Parathyroid adenoma (tissue), 2 donors: ENCODE results near the gene IL1RAPL1.

Experiments used
- H2AFZ ChIP-seq: fragments of 300-600 bp; sonication (generic); one replicate; pipeline ENCODE4 v1.7.0; 2017; ENCODE audit warnings: antibody characterized with exemption, mild to moderate bottlenecking
- H3K27ac ChIP-seq: fragments of 300-600 bp; sonication (generic); one replicate; pipeline ENCODE4 v1.7.0; 2017
- H3K27me3 ChIP-seq: fragments of 300-600 bp; sonication (generic); one replicate; pipeline ENCODE4 v1.7.0; 2017; ENCODE audit warnings: low read length; ENCODE audit not compliant: control insufficient read depth, insufficient read depth
- H3K36me3 ChIP-seq: fragments of 300-600 bp; sonication (generic); one replicate; pipeline ENCODE4 v1.7.0; 2017; ENCODE audit warnings: low read length; ENCODE audit not compliant: control insufficient read depth, insufficient read depth
- H3K4me1 ChIP-seq: fragments of 300-600 bp; sonication (generic); one replicate; pipeline ENCODE4 v1.7.0; 2017; ENCODE audit warnings: control low read depth
- H3K4me2 ChIP-seq: fragments of 300-600 bp; sonication (generic); one replicate; pipeline ENCODE4 v1.7.0; 2017; ENCODE audit warnings: low read length
- H3K4me3 ChIP-seq: fragments of 300-600 bp; sonication (generic); one replicate; pipeline ENCODE4 v1.7.0; 2017; ENCODE audit warnings: low read depth, low read length
- H3K79me2 ChIP-seq: fragments of 300-600 bp; sonication (generic); one replicate; pipeline ENCODE4 v1.7.0; 2017; ENCODE audit warnings: control low read depth
- H3K9ac ChIP-seq: fragments of 300-600 bp; sonication (generic); one replicate; pipeline ENCODE4 v1.7.0; 2017; ENCODE audit warnings: mild to moderate bottlenecking
- H3K9me3 ChIP-seq: fragments of 300-600 bp; sonication (generic); one replicate; pipeline ENCODE4 v1.7.0; 2017; ENCODE audit warnings: low read length; ENCODE audit not compliant: control insufficient read depth
- CTCF ChIP-seq: fragments of 300-600 bp; sonication (generic); IDR thresholded peaks from one replicate; pipeline ENCODE4 v1.7.0; 2017; ENCODE audit warnings: antibody characterized with exemption, mild to moderate bottlenecking
- donor health status: primary hyperparathyroidism.

The IL1RAPL1 gene

GRCh38 chrX:29138003-29138402 lies 550.8 kb downstream of the IL1RAPL1 start:
- Histone ChIP-seq H3K9me3 (no peaks in the 10 kb centered on the region), H3K27me3 (no peaks in the 10 kb centered on the region), H3K27ac (no peak overlapping the region), H3K4me3 (no peak overlapping the region), H2AFZ (no peak overlapping the region), H3K4me1 (no peaks in the 10 kb centered on the region), H3K9ac (no peak overlapping the region), H3K79me2 (no peaks in the 10 kb centered on the region), H3K4me2 (no peak overlapping the region), H3K36me3 (no peaks in the 10 kb centered on the region)
- TF ChIP-seq CTCF: no peak

GRCh38 chrX:29143356-29143755 lies 556.1 kb downstream of the IL1RAPL1 start:
- TF ChIP-seq CTCF: no peak
- Histone ChIP-seq H3K9ac (no peak overlapping the region), H3K4me2 (no peak overlapping the region), H3K27ac (no peak overlapping the region), H3K9me3 (no peaks in the 10 kb centered on the region), H3K27me3 (no peaks in the 10 kb centered on the region), H3K36me3 (no peaks in the 10 kb centered on the region), H3K79me2 (no peaks in the 10 kb centered on the region), H2AFZ (no peak overlapping the region), H3K4me1 (no peaks in the 10 kb centered on the region), H3K4me3 (no peak overlapping the region)

- no peaks in the 10 kb centered on the region for H3K36me3 ChIP-seq
- no peak overlapping the region for H3K9ac ChIP-seq
- no peak overlapping the region for H2AFZ ChIP-seq
- TF ChIP-seq CTCF: no peak
- no peaks in the 10 kb centered on the region for H3K79me2 ChIP-seq
- no peak overlapping the region for H3K4me2 ChIP-seq
- no peak overlapping the region for H3K27ac ChIP-seq
- no peaks in the 10 kb centered on the region for H3K4me1 ChIP-seq
- no peaks in the 10 kb centered on the region for H3K9me3 ChIP-seq
- no peaks in the 10 kb centered on the region for H3K27me3 ChIP-seq
- no peak overlapping the region for H3K4me3 ChIP-seq
These were observed 556.5 kb downstream of the IL1RAPL1 start for GRCh38 chrX:29143756-29144155.

- no peak for TF ChIP-seq CTCF
- no peak overlapping the region for H3K9ac ChIP-seq
These were observed 558.1 kb downstream of the IL1RAPL1 start for GRCh38 chrX:29145316-29145715.

GRCh38 chrX:29148511-29148910 lies 561.3 kb downstream of the IL1RAPL1 start:
- no peaks in the 10 kb centered on the region for H3K79me2 ChIP-seq
- no peaks in the 10 kb centered on the region for H3K36me3 ChIP-seq
- H3K4me2 ChIP-seq: no peak overlapping the region
- no peak for TF ChIP-seq CTCF
- H3K4me3 ChIP-seq: no peak overlapping the region
- H3K9ac ChIP-seq: no peak overlapping the region
- no peak overlapping the region for H3K27ac ChIP-seq
- no peak overlapping the region for H2AFZ ChIP-seq
- no peaks in the 10 kb centered on the region for H3K4me1 ChIP-seq
- H3K27me3 ChIP-seq: no peaks in the 10 kb centered on the region
- no peaks in the 10 kb centered on the region for H3K9me3 ChIP-seq

More at GRCh38 chrX:29145316-29145715, 558.1 kb downstream of the IL1RAPL1 start:
- H3K9me3 ChIP-seq: no peaks in the 10 kb centered on the region
- no peaks in the 10 kb centered on the region for H3K4me1 ChIP-seq
- H3K27me3 ChIP-seq: no peaks in the 10 kb centered on the region
- no peak overlapping the region for H3K4me2 ChIP-seq
- H3K4me3 ChIP-seq: no peak overlapping the region
- H3K79me2 ChIP-seq: no peaks in the 10 kb centered on the region
- no peak overlapping the region for H3K27ac ChIP-seq
- no peak overlapping the region for H2AFZ ChIP-seq
- no peaks in the 10 kb centered on the region for H3K36me3 ChIP-seq
